ENCODE results near the gene LRRC4B. TPM values are rescaled to one million over a fixed set of nuclear protein-coding genes. Genes with fewer than 3 reads are reported as not detected.

LRRC4B gene
- total RNA-seq, 4 donors from 2014 or later: 0.84 to 1.6 (median 1.4) TPM

- no peak for TF ChIP-seq CTCF (IDR thresholded peaks at IDR 0.05)
- DNase-seq (ENCODE audit: low spot score) (no peak), ATAC-seq (ENCODE audit: low FRiP score) (no peak)
Measured at GRCh38 chr19:50482916-50483315, 85.3 kb downstream of the LRRC4B start.

- no peak for TF ChIP-seq CTCF (IDR thresholded peaks at IDR 0.05)
- no peak for ATAC-seq (ENCODE audit: low FRiP score)
- no peak for DNase-seq (ENCODE audit: low spot score)
Measured at GRCh38 chr19:50482271-50482855, 85.9 kb downstream of the LRRC4B start.

- ATAC-seq (ENCODE audit: low FRiP score) (no peak), DNase-seq (ENCODE audit: low spot score) (no peak)
- no peak for TF ChIP-seq CTCF (IDR thresholded peaks at IDR 0.05)
Measured at GRCh38 chr19:50481351-50482149, 86.7 kb downstream of the LRRC4B start.

GRCh38 chr19:50480281-50481111 lies 87.7 kb downstream of the LRRC4B start:
- TF ChIP-seq CTCF (IDR thresholded peaks at IDR 0.05): no peak
- ATAC-seq (ENCODE audit: low FRiP score) (no peak), DNase-seq (ENCODE audit: low spot score) (no peak)

GRCh38 chr19:50479761-50480251 lies 88.4 kb downstream of the LRRC4B start:
- no peak for TF ChIP-seq CTCF (IDR thresholded peaks at IDR 0.05)
- DNase-seq (ENCODE audit: low spot score) (no peak), ATAC-seq (ENCODE audit: low FRiP score) (no peak)

- ATAC-seq (ENCODE audit: low FRiP score) (no peak), DNase-seq (ENCODE audit: low spot score) (no peak)
- no peak for TF ChIP-seq CTCF (IDR thresholded peaks at IDR 0.05)
Measured at GRCh38 chr19:50478901-50479715, 89.1 kb downstream of the LRRC4B start.

Measured in omental fat pad (tissue), 4 donors.